CD4-positive, alpha-beta T cell treated with Interleukin-6 at 100 ng/mL for 8 hours (primary cell): ENCODE data around the gene TTN.
"Not testable (repeated sequence)": the region's sequence is repeated elsewhere in the genome, so short reads cannot be mapped to it uniquely, and the experiment has no call there.

ENCODE experiments used
- DNase-seq: peaks from one replicate; pipeline ENCODE4 v3.0.0-alpha.2; 2020; ENCODE audit warnings: mixed read lengths, low spot score

Gene TTN

DNA sequence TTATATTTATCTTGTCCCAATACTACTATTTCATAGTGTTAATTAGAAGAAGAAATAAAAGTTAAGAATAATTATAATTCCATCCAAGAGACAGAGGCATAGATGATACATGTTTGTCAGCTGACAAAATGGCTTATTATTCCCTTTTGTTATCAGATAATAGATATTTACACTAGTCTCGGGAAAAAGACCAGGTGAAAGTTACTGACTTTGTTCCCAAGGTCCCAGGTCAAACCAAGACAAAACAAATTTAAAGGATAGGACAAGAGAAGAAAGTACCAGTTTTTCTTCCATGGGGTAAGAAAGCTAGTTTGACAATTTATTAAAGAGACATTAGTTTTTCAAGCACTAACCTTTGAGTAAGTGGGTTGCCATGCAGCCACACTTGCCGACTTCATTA is 73.2 kb downstream of the TTN start:
- no peak for DNase-seq

- no peak for DNase-seq
These were observed 74.3 kb downstream of the TTN start for GRCh38 chr2:178732913-178733312.

DNA sequence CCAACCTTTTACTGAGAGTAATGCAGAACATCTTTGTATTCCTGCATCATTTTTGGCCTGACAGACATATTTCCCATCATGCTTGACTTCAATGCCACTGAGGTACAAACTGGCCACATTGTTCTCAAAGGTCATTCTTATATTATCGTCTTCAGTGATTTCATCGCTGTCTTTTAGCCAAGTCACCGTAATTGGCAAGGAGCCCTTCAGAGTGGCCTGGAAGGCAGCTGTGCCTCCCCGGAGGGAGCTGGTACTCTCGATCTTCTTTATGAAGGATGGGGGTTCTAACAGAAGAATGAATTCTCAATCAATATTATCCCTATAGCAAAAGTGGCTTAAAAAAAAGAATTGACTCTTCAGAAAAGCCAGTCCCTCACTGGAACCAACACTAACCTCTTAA is 75.9 kb downstream of the TTN start:
- DNase-seq, result no peak

DNA sequence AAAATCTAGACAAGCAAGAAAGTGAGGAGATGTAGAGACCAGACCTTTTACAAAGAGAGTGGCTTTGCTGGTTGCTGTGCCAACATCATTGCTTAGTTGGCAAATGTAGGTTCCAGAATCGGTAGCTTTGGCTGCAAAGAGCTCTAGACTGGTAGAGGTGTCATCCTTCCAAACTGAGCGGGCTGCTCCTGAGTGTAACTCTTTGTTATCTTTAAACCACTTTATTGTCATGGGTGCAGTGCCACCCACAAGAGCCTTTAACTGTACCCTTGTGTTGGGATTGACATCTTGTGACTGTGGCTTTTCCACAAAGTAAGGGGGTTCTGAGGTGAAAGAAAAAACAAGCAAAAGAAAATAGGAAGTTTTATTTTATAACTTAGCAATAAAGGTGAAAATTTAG is 77.2 kb downstream of the TTN start:
- no peak for DNase-seq

DNA sequence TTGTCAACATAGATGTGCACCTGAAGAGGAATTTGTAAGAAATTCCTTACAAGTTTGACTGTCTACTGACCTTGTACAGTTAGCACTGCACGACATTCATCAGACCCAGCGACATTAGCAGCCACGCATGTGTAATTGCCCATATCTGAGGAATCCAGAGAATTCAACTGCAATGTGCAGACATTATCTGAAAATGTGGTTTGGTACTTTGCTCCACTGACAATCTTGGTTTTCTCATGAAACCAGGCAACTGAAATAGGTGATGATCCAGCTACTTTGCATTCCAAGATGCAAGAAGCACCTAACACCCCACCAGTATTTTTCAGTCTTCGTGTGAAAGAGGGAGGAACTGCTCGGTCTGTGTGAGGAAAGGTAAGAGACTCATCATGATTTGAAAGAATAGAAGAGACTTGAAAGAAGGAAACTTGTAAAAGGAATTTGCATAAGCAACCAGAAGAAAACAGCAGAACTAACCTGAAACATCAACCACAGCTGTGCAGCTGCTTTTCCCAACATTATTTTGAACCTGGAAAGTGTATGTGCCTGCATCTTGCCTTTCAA is 83.4 kb downstream of the TTN start:
- DNase-seq, result no peak

DNA sequence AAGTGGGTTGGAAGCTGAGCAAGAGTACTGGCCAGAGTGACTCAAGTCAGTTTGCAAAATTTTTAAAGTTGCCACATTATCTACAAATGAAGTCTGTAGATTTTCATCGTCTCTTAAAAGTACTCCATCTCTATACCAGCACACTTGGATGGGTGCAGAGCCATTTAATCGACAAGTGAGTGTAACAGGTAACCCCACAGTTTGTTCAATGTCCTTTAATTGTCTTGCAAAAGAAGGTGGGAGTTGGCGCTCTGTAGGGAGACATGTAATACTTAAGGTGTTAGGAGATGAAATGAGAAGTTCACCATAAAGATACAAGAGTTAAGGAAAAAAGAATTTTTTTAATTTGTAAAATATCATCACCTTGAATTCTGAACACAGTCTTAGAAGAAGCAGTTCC is 84.9 kb downstream of the TTN start:
- DNase-seq, result no peak

DNA sequence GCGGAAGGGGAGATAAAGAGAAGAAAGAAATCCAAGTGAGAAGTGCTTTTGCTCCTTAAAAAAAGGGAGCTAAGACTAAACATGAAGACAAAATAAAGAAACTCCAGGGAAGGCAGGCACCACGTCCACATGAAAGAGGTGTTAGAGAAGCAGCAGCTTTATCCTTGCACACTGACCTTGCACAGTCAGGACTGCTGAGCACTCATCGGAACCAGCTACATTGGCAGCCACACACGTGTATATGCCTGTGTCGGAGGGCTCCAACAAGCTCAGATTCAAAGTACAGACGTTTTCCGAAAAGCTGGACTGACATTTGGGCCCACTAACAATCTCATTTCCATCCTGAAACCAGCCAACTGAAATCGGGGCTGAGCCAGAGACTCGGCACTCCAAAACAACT is 88.2 kb downstream of the TTN start:
- DNase-seq, result no peak

DNA sequence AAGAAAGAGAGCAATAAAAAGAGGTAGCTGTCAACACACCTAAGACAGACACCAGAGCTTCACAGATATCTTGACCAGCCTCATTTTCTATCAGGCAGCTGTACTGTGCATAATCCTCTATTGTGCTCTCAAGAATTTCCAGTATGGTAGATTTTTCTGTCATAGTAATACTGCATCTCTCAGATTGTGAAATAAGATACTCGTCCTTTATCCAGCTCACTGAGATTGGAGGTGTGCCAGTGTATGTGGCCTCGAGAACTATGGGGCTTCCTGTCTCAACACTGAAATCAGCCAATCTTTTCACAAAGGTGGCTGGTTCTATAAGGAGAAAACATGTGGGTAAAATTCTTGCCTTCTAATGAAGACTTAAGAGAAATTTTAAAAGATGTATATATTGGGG is 88.9 kb downstream of the TTN start:
- no peak for DNase-seq

- no peak for DNase-seq
These were observed 90.8 kb downstream of the TTN start for GRCh38 chr2:178716394-178716793.

GRCh38 chr2:178715366-178715765 is 91.9 kb downstream of the TTN start:
- no peak for DNase-seq

DNA sequence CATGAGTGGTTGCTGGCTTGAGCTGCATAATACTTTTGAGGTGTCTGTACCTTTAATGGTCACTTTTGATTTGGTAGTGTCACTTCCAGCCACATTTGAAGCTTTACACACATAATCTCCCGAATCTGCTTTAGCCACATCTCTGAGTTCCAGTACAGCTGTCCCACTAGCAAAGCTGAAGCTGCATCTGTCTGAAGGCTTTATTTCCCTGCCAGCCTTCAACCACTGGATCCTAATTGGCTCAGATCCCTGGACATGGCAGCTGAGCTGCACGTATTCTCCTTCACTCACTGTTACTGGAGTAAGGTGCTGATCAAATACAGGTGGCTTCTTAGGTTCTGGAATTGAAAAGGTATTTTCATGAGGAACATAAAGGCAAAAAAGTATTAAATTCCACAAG is 99.7 kb downstream of the TTN start:
- no peak for DNase-seq

DNA sequence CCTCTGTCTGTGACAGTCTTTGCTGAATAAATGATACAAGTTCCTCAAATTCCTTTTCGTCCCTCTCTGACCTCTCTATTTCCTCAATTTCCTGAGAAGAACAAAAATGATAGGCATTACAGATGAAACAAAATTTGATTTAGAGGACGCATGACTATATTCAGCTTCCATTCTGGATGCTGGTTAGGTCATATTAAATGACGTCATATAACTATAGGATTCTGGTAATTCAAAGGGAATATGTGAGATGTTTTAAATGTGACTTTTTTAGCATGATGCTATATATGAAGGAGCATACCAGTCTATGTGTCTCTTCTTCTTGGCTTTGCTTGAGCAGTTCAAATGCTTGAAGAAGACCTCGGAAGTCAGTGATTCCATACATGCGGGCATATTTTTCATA is 102.3 kb downstream of the TTN start:
- DNase-seq, result no peak

- no peak for DNase-seq
These were observed 104.9 kb downstream of the TTN start for GRCh38 chr2:178702361-178702760.

DNA sequence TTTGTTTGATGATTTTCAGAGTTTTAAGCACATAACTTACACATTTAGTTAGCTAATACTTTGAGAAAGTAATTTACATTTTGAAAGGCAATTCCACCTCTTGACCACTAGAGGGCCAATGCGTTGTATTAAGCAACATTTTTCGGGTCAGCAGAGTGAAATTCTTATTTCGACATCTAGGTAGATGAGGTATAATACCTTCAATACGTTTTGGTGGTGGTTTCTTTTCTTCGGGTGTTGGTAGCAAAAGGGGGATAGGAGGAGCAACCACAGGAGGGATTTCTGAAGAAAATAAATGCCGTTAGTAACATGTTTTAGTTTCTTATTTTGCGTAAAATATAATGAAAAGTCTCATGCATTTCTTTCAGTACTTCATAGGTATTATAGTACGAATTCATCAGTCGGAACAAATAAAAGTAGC is 106.3 kb downstream of the TTN start:
- no peak for DNase-seq

DNA sequence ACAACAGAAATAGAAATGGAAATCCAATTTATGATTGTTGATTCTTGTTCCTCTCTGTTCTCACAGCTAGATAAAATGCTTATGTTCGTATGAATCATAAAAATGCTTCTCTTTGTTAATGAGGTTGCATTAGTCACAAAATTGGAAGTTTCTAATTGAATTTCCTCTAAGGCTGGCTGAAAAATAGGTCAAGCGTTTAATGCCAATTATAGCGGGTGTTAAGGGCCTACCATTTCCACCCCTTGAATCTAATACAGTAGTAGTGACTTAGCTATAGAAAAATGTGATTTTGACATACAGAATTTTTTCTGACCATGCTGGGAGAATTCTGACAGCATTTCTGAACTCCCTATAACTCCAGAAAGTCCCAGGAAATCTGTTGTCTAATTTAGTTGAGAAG is 107.1 kb downstream of the TTN start:
- DNase-seq, result no peak

DNA sequence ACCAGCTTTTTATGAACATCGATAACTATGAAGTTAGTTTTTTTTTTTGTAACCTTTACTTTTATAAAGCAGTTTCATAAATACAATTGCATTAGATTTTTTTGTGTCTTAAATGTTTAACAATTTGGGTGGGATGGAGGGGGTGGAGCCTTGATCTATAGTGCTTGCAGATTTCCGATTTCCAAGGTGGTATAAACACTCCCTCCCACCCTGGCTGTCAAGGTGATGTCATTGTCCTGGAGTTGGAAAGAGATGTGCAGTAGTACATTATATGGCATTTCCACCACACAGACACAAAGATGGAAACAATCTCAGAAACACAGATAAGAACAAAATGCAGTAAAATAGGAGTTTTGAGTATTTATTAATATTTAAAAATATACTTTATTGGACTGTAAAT is 114.4 kb downstream of the TTN start:
- DNase-seq, result no peak

DNA sequence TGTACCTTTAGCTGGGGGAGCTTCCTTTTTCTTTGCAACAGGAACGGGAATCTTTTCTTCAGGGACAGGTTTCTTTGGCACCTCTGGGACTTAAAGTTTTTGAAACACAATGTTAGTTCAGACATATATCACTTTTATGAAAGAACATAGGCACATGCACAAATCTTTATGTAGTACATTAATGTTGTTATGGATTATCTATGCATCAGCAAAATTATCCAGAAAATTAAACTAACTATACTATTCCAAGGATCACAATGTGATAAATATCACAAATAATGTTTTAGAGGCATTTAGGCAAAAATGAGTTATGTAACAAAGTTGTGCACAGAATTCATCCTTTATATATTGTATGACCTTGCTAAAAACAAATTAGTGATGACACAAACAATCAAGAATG is 117.4 kb downstream of the TTN start:
- no peak for DNase-seq

DNA sequence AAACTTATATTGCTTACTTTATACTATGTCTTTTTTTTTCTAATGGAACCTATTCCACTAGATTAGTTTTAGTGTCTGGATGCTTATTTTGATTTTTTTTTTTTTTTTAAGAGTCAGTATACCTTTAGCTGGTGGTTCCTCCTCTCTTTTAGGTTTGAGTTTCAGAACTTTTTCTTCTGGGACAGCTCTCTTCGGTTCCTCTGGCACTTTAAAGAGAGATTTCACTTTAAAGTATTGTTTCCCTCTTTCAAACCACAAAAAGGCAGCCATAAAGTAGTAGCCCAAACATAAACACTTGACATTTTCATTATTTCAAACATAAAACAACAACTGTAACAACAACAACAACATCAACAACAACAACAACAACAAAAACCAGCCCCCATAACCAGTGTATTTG is 123.3 kb downstream of the TTN start:
- DNase-seq, result no peak

DNA sequence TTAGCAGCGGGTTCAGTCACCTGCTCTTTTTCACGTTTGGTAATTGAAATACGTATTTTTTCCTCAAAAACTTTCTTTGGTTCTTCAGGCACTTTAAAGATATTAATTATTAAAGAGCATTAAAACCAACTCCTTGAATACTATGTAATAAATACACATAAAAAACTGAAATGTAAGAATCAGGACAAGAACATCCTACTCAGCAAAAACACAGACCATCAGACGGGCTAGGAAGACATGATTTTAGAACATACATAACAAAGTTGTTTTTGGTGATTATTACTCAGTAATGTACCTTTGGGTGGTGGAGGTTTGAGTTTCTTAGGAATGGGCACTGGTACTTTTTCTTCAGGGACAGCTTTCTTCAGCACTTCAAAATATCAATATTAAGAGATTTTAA is 126.1 kb downstream of the TTN start:
- no peak for DNase-seq

DNA sequence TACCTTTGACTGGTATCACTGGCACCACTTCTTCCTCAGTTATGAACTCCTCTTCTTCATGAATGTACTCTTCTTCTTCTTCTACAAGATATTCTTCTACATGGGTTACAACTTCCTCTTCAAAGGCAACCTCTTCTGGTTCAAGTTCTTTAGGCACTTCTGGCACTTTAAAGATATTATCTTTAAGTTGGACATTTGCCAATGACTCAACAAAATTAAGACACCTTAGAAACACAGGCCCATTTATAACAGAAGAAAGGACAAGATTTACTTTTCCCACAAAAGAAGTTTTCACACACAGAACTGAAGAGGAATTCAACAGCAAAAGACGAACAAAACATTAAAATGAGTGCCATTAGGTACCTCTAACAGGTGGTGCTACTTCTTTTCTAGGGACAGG is 127.3 kb downstream of the TTN start:
- no peak for DNase-seq

- DNase-seq, result no peak
These were observed 129.6 kb downstream of the TTN start for GRCh38 chr2:178677599-178677998.

DNA sequence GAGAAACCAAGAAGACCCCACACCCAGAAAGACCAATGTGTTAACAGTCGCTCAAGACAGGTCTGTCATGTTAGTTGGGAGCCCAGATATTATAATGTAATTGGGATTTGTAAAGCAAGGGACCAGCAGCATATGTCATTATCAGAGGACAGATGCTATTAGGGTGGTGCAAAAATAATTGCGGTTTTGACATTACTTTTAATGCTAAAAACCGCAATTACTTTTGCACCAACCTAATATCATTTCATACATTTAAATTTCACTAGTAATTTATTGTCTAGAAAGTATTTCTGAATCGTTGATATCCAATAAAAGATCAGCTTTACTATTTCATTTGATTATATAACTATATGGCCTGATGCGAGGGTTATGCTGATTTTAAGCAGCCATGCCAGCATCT is 131.2 kb downstream of the TTN start:
- DNase-seq, result no peak

- DNase-seq, result no peak
These were observed 133.1 kb downstream of the TTN start for GRCh38 chr2:178674122-178674521.

- DNase-seq, result no peak
These were observed 140.8 kb downstream of the TTN start for GRCh38 chr2:178666458-178666857.

- not testable (repeated sequence) for DNase-seq
These were observed 148.7 kb downstream of the TTN start for GRCh38 chr2:178658480-178658879.
